Measurements from ENCODE around the gene TTBK1. TPM values are rescaled to one million over a fixed set of nuclear protein-coding genes. Genes with fewer than 3 reads are reported as not detected.

The TTBK1 gene
- total RNA-seq, 1 donor from 2014 or later, result not detected

- Histone ChIP-seq H3K27ac (ENCODE audit: low read depth, low read length) (no peak overlapping the region), H3K36me3 (ENCODE audit: control insufficient read depth in 3 of 3, insufficient read depth in 3 of 3, low read length in 3 of 3) (no peaks in the 10 kb centered on the region), H3K9ac (ENCODE audit: low read depth in 1 of 3, low read length in 3 of 3) (no peak overlapping the region), H3K9me3 (ENCODE audit: control insufficient read depth in 3 of 3, low read length in 3 of 3) (no peaks in the 10 kb centered on the region), H3K4me1 (ENCODE audit: control insufficient read depth in 3 of 3, insufficient read depth in 3 of 3, low read length in 3 of 3) (peaks cover 11 to 13% (median 12%) of the 10 kb centered on the region in 3 donors), H3K27me3 (ENCODE audit: control insufficient read depth in 3 of 3, insufficient read depth in 3 of 3, low read length in 3 of 3) (peaks cover 8 to 35% (median 28%) of the 10 kb centered on the region in 3 donors), H3K4me3 (ENCODE audit: low read length in 3 of 3) (peak overlapping the region in 2 of 3 donors; percentile 37 to 43)
Observed at GRCh38 chr6:43308990-43309477, 65.8 kb downstream of the TTBK1 start.

- H3K27ac ChIP-seq (ENCODE audit: low read depth, low read length), result no peak overlapping the region
- peaks cover 8 to 30% (median 24%) of the 10 kb centered on the region in 3 donors for H3K27me3 ChIP-seq (ENCODE audit: control insufficient read depth in 3 of 3, insufficient read depth in 3 of 3, low read length in 3 of 3)
- no peak overlapping the region for H3K4me3 ChIP-seq (ENCODE audit: low read length in 3 of 3)
- no peaks in the 10 kb centered on the region for H3K36me3 ChIP-seq (ENCODE audit: control insufficient read depth in 3 of 3, insufficient read depth in 3 of 3, low read length in 3 of 3)
- H3K4me1 ChIP-seq (ENCODE audit: control insufficient read depth in 3 of 3, insufficient read depth in 3 of 3, low read length in 3 of 3), result peaks cover 11 to 13% (median 12%) of the 10 kb centered on the region in 3 donors
- no peaks in the 10 kb centered on the region for H3K9me3 ChIP-seq (ENCODE audit: control insufficient read depth in 3 of 3, low read length in 3 of 3)
- H3K9ac ChIP-seq (ENCODE audit: low read depth in 1 of 3, low read length in 3 of 3), result no peak overlapping the region
Observed at GRCh38 chr6:43310134-43310533, 66.9 kb downstream of the TTBK1 start.

GRCh38 chr6:43310624-43311023 is 67.3 kb downstream of the TTBK1 start:
- Histone ChIP-seq H3K36me3 (ENCODE audit: control insufficient read depth in 3 of 3, insufficient read depth in 3 of 3, low read length in 3 of 3) (no peaks in the 10 kb centered on the region), H3K9ac (ENCODE audit: low read depth in 1 of 3, low read length in 3 of 3) (no peak overlapping the region), H3K27me3 (ENCODE audit: control insufficient read depth in 3 of 3, insufficient read depth in 3 of 3, low read length in 3 of 3) (peaks cover 8 to 30% (median 24%) of the 10 kb centered on the region in 3 donors), H3K9me3 (ENCODE audit: control insufficient read depth in 3 of 3, low read length in 3 of 3) (no peaks in the 10 kb centered on the region), H3K4me3 (ENCODE audit: low read length in 3 of 3) (no peak overlapping the region), H3K27ac (ENCODE audit: low read depth, low read length) (no peak overlapping the region), H3K4me1 (ENCODE audit: control insufficient read depth in 3 of 3, insufficient read depth in 3 of 3, low read length in 3 of 3) (peaks cover 11 to 13% (median 12%) of the 10 kb centered on the region in 3 donors)

GRCh38 chr6:43311666-43312065 is 68.4 kb downstream of the TTBK1 start:
- H3K9me3 ChIP-seq (ENCODE audit: control insufficient read depth in 3 of 3, low read length in 3 of 3), result no peaks in the 10 kb centered on the region
- peaks cover 11 to 12% (median 11%) of the 10 kb centered on the region in 3 donors for H3K4me1 ChIP-seq (ENCODE audit: control insufficient read depth in 3 of 3, insufficient read depth in 3 of 3, low read length in 3 of 3)
- H3K27ac ChIP-seq (ENCODE audit: low read depth, low read length), result no peak overlapping the region
- no peak overlapping the region for H3K9ac ChIP-seq (ENCODE audit: low read depth in 1 of 3, low read length in 3 of 3)
- H3K4me3 ChIP-seq (ENCODE audit: low read length in 3 of 3), result no peak overlapping the region
- H3K27me3 ChIP-seq (ENCODE audit: control insufficient read depth in 3 of 3, insufficient read depth in 3 of 3, low read length in 3 of 3), result peaks cover 5 to 23% (median 22%) of the 10 kb centered on the region in 3 donors
- H3K36me3 ChIP-seq (ENCODE audit: control insufficient read depth in 3 of 3, insufficient read depth in 3 of 3, low read length in 3 of 3), result no peaks in the 10 kb centered on the region

GRCh38 chr6:43313813-43314212 is 70.5 kb downstream of the TTBK1 start:
- H3K4me3 ChIP-seq (ENCODE audit: low read length in 3 of 3), result no peak overlapping the region
- H3K27ac ChIP-seq (ENCODE audit: low read depth, low read length), result no peak overlapping the region
- no peak overlapping the region for H3K9ac ChIP-seq (ENCODE audit: low read depth in 1 of 3, low read length in 3 of 3)
- H3K9me3 ChIP-seq (ENCODE audit: control insufficient read depth in 3 of 3, low read length in 3 of 3), result no peaks in the 10 kb centered on the region
- H3K4me1 ChIP-seq (ENCODE audit: control insufficient read depth in 3 of 3, insufficient read depth in 3 of 3, low read length in 3 of 3), result peaks cover 1 to 4% (median 2%) of the 10 kb centered on the region in 3 donors
- no peaks in the 10 kb centered on the region for H3K36me3 ChIP-seq (ENCODE audit: control insufficient read depth in 3 of 3, insufficient read depth in 3 of 3, low read length in 3 of 3)
- H3K27me3 ChIP-seq (ENCODE audit: control insufficient read depth in 3 of 3, insufficient read depth in 3 of 3, low read length in 3 of 3), result peaks cover 0 to 5% (median 4%) of the 10 kb centered on the region in 3 donors

- H3K9me3 ChIP-seq (ENCODE audit: control insufficient read depth in 3 of 3, low read length in 3 of 3), result no peaks in the 10 kb centered on the region
- no peaks in the 10 kb centered on the region for H3K4me1 ChIP-seq (ENCODE audit: control insufficient read depth in 3 of 3, insufficient read depth in 3 of 3, low read length in 3 of 3)
- H3K27ac ChIP-seq (ENCODE audit: low read depth, low read length), result no peak overlapping the region
- H3K27me3 ChIP-seq (ENCODE audit: control insufficient read depth in 3 of 3, insufficient read depth in 3 of 3, low read length in 3 of 3), result no peaks in the 10 kb centered on the region
- H3K9ac ChIP-seq (ENCODE audit: low read depth in 1 of 3, low read length in 3 of 3), result no peak overlapping the region
- H3K36me3 ChIP-seq (ENCODE audit: control insufficient read depth in 3 of 3, insufficient read depth in 3 of 3, low read length in 3 of 3), result no peaks in the 10 kb centered on the region
- H3K4me3 ChIP-seq (ENCODE audit: low read length in 3 of 3), result no peak overlapping the region
Observed at GRCh38 chr6:43318011-43318410, 74.7 kb downstream of the TTBK1 start.

- Histone ChIP-seq H3K27me3 (ENCODE audit: control insufficient read depth in 3 of 3, insufficient read depth in 3 of 3, low read length in 3 of 3) (no peaks in the 10 kb centered on the region), H3K9ac (ENCODE audit: low read depth in 1 of 3, low read length in 3 of 3) (no peak overlapping the region), H3K36me3 (ENCODE audit: control insufficient read depth in 3 of 3, insufficient read depth in 3 of 3, low read length in 3 of 3) (peaks cover 0 to 5% (median 0%) of the 10 kb centered on the region in 3 donors)
Observed at GRCh38 chr6:43325876-43326275, 82.6 kb downstream of the TTBK1 start.

GRCh38 chr6:43328528-43328927 is 85.2 kb downstream of the TTBK1 start:
- no peaks in the 10 kb centered on the region for H3K27me3 ChIP-seq (ENCODE audit: control insufficient read depth in 3 of 3, insufficient read depth in 3 of 3, low read length in 3 of 3)
- no peak overlapping the region for H3K27ac ChIP-seq (ENCODE audit: low read depth, low read length)
- peaks cover 0 to 2% (median 0%) of the 10 kb centered on the region in 3 donors for H3K9me3 ChIP-seq (ENCODE audit: control insufficient read depth in 3 of 3, low read length in 3 of 3)
- no peak overlapping the region for H3K4me3 ChIP-seq (ENCODE audit: low read length in 3 of 3)
- peaks cover 0 to 5% (median 0%) of the 10 kb centered on the region in 3 donors for H3K36me3 ChIP-seq (ENCODE audit: control insufficient read depth in 3 of 3, insufficient read depth in 3 of 3, low read length in 3 of 3)
- H3K9ac ChIP-seq (ENCODE audit: low read depth in 1 of 3, low read length in 3 of 3), result no peak overlapping the region
- no peaks in the 10 kb centered on the region for H3K4me1 ChIP-seq (ENCODE audit: control insufficient read depth in 3 of 3, insufficient read depth in 3 of 3, low read length in 3 of 3)

More at GRCh38 chr6:43325876-43326275, 82.6 kb downstream of the TTBK1 start:
- Histone ChIP-seq H3K4me3 (ENCODE audit: low read length in 3 of 3) (no peak overlapping the region), H3K27ac (ENCODE audit: low read depth, low read length) (no peak overlapping the region), H3K4me1 (ENCODE audit: control insufficient read depth in 3 of 3, insufficient read depth in 3 of 3, low read length in 3 of 3) (no peaks in the 10 kb centered on the region), H3K9me3 (ENCODE audit: control insufficient read depth in 3 of 3, low read length in 3 of 3) (peaks cover 0 to 2% (median 0%) of the 10 kb centered on the region in 3 donors)

- no peak overlapping the region for H3K9ac ChIP-seq (ENCODE audit: low read depth in 1 of 3, low read length in 3 of 3)
- no peak overlapping the region for H3K27ac ChIP-seq (ENCODE audit: low read depth, low read length)
- no peaks in the 10 kb centered on the region for H3K9me3 ChIP-seq (ENCODE audit: control insufficient read depth in 3 of 3, low read length in 3 of 3)
- H3K36me3 ChIP-seq (ENCODE audit: control insufficient read depth in 3 of 3, insufficient read depth in 3 of 3, low read length in 3 of 3), result peaks cover 0 to 9% (median 5%) of the 10 kb centered on the region in 3 donors
- H3K4me3 ChIP-seq (ENCODE audit: low read length in 3 of 3), result no peak overlapping the region
- H3K27me3 ChIP-seq (ENCODE audit: control insufficient read depth in 3 of 3, insufficient read depth in 3 of 3, low read length in 3 of 3), result no peaks in the 10 kb centered on the region
- peaks cover 0 to 5% (median 0%) of the 10 kb centered on the region in 3 donors for H3K4me1 ChIP-seq (ENCODE audit: control insufficient read depth in 3 of 3, insufficient read depth in 3 of 3, low read length in 3 of 3)
Observed at GRCh38 chr6:43331470-43331869, 88.2 kb downstream of the TTBK1 start.

GRCh38 chr6:43331891-43332290 is 88.6 kb downstream of the TTBK1 start:
- Histone ChIP-seq H3K9ac (ENCODE audit: low read depth in 1 of 3, low read length in 3 of 3) (no peak overlapping the region), H3K27me3 (ENCODE audit: control insufficient read depth in 3 of 3, insufficient read depth in 3 of 3, low read length in 3 of 3) (no peaks in the 10 kb centered on the region), H3K9me3 (ENCODE audit: control insufficient read depth in 3 of 3, low read length in 3 of 3) (no peaks in the 10 kb centered on the region), H3K4me1 (ENCODE audit: control insufficient read depth in 3 of 3, insufficient read depth in 3 of 3, low read length in 3 of 3) (peaks cover 0 to 5% (median 0%) of the 10 kb centered on the region in 3 donors), H3K36me3 (ENCODE audit: control insufficient read depth in 3 of 3, insufficient read depth in 3 of 3, low read length in 3 of 3) (peaks cover 0 to 9% (median 7%) of the 10 kb centered on the region in 3 donors), H3K27ac (ENCODE audit: low read depth, low read length) (no peak overlapping the region), H3K4me3 (ENCODE audit: low read length in 3 of 3) (no peak overlapping the region)

Measured in skeletal muscle tissue (tissue), 4 donors.